ENCODE measurements around the gene RPS19. TPM values are rescaled to one million over a fixed set of nuclear protein-coding genes. Genes with fewer than 3 reads are reported as not detected.

RPS19 gene
- total RNA-seq, 1 experiment from 2014 or later, result 1,349 TPM

DNA sequence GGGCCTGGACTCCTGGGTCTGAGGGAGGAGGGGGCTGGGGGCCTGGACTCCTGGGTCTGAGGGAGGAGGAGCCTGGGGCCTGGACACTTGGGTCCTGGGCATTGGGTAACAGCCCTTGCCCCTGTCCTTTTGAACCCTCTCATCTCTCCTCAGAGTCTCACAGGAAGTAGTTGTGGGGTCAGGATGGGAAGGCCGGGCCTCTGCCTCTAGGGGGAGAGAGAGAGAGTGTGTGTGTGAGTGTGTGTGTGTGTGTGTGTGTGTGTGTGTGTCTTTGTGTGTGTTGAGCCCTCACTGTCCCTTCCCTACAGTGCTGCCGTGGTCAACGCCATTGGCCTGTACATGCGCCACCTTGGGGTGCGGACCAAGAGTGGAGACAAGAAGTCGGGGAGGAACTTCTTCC, 33.8 kb downstream of the RPS19 start:
- Histone ChIP-seq H3K36me3 (ENCODE audit: control insufficient read depth, insufficient read depth, low read length) (no peaks in the 10 kb centered on the region), H3K27ac (ENCODE audit: low read length) (no peak overlapping the region), H3K4me3 (ENCODE audit: low read depth in 2 of 2, low read length in 2 of 2) (no peak overlapping the region), H3K4me1 (ENCODE audit: control insufficient read depth, insufficient read depth, low read length) (no peaks in the 10 kb centered on the region; the same call in 1 of the 2 replicates), H3K27me3 (ENCODE audit: control insufficient read depth, insufficient read depth, low read length) (no peaks in the 10 kb centered on the region), H3K9me3 (ENCODE audit: control insufficient read depth, insufficient read depth, low read depth, low read length) (no peaks in the 10 kb centered on the region)
- ATAC-seq, result 0 out of 2 replicates have a peak, but pooled peaks have one; percentile 12
- CTCF ChIA-PET, result no interaction called here
- POLR2A ChIA-PET, result no interaction called here
- no peak for DNase-seq (ENCODE audit: low read depth, low spot score)
- in situ Hi-C loops (cut with HindIII; ENCODE audit: low pct_unique_long_range_greater_than_20kb, low sequenced_read_pairs), result no loop called here
- no TSS peak for BruUV-seq (replicated peaks)
- intact Hi-C loops (cut with micrococcal nuclease; ENCODE audit: unreplicated experiment), result no loop called here
- TF ChIP-seq POLR2AphosphoS5 (IDR thresholded peaks at IDR 0.05; ENCODE audit: low read depth, low read length), result no peak
- TF ChIP-seq TCF7L2 (IDR thresholded peaks at IDR 0.05; ENCODE audit: low read depth, low read length), result no peak
- TF ChIP-seq, protein P1, sequence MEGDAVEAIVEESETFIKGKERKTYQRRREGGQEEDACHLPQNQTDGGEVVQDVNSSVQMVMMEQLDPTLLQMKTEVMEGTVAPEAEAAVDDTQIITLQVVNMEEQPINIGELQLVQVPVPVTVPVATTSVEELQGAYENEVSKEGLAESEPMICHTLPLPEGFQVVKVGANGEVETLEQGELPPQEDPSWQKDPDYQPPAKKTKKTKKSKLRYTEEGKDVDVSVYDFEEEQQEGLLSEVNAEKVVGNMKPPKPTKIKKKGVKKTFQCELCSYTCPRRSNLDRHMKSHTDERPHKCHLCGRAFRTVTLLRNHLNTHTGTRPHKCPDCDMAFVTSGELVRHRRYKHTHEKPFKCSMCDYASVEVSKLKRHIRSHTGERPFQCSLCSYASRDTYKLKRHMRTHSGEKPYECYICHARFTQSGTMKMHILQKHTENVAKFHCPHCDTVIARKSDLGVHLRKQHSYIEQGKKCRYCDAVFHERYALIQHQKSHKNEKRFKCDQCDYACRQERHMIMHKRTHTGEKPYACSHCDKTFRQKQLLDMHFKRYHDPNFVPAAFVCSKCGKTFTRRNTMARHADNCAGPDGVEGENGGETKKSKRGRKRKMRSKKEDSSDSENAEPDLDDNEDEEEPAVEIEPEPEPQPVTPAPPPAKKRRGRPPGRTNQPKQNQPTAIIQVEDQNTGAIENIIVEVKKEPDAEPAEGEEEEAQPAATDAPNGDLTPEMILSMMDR (IDR thresholded peaks at IDR 0.05), result peak; percentile 25

DNA sequence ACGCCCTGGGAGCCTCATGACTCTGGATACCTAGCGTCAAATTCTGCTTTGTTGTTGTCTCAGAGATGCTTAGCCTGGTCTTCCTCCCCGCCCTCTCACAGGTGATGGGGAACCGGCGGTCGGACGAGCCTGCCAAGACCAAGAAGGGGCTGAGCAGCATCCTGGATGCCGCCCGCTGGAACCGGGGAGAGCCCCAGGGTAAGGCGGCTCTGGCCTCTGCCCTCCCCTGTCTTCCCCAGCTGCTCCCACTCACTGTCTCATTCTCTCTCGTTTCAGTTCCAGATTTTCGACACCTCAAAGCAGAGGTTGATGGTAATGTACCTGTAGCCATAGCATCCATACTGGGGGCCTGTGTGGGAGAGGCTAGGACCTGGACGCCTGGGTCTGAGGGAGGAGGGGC, 34.3 kb downstream of the RPS19 start:
- POLR2A ChIA-PET, result no interaction called here
- intact Hi-C loops (cut with micrococcal nuclease; ENCODE audit: unreplicated experiment), result no loop called here
- no TSS peak for BruUV-seq (replicated peaks)
- H3K27me3 ChIP-seq (ENCODE audit: control insufficient read depth, insufficient read depth, low read length), result no peaks in the 10 kb centered on the region
- ATAC-seq, result 0 out of 2 replicates have a peak, but pooled peaks have one; percentile 19
- in situ Hi-C loops (cut with HindIII; ENCODE audit: low pct_unique_long_range_greater_than_20kb, low sequenced_read_pairs), result no loop called here
- H3K4me1 ChIP-seq (ENCODE audit: control insufficient read depth, insufficient read depth, low read length), result no peaks in the 10 kb centered on the region; the same call in 1 of the 2 replicates
- no peak for DNase-seq (ENCODE audit: low read depth, low spot score)
- CTCF ChIA-PET, result no interaction called here
- H3K27ac ChIP-seq (ENCODE audit: low read length), result no peak overlapping the region
- TF ChIP-seq, protein P2, sequence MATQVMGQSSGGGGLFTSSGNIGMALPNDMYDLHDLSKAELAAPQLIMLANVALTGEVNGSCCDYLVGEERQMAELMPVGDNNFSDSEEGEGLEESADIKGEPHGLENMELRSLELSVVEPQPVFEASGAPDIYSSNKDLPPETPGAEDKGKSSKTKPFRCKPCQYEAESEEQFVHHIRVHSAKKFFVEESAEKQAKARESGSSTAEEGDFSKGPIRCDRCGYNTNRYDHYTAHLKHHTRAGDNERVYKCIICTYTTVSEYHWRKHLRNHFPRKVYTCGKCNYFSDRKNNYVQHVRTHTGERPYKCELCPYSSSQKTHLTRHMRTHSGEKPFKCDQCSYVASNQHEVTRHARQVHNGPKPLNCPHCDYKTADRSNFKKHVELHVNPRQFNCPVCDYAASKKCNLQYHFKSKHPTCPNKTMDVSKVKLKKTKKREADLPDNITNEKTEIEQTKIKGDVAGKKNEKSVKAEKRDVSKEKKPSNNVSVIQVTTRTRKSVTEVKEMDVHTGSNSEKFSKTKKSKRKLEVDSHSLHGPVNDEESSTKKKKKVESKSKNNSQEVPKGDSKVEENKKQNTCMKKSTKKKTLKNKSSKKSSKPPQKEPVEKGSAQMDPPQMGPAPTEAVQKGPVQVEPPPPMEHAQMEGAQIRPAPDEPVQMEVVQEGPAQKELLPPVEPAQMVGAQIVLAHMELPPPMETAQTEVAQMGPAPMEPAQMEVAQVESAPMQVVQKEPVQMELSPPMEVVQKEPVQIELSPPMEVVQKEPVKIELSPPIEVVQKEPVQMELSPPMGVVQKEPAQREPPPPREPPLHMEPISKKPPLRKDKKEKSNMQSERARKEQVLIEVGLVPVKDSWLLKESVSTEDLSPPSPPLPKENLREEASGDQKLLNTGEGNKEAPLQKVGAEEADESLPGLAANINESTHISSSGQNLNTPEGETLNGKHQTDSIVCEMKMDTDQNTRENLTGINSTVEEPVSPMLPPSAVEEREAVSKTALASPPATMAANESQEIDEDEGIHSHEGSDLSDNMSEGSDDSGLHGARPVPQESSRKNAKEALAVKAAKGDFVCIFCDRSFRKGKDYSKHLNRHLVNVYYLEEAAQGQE (IDR thresholded peaks at IDR 0.05; ENCODE audit: insufficient read depth in 1 of 2, low read depth in 2 of 2, low read length in 1 of 2), result no peak
- no peak for TF ChIP-seq POLR2AphosphoS5 (IDR thresholded peaks at IDR 0.05; ENCODE audit: low read depth, low read length)
- TF ChIP-seq TCF7L2 (IDR thresholded peaks at IDR 0.05; ENCODE audit: low read depth, low read length), result no peak
- TF ChIP-seq SIN3A (IDR thresholded peaks at IDR 0.05; ENCODE audit: borderline replicate concordance, insufficient read depth, low read depth, low read length), result no peak
- TF ChIP-seq, protein P1 (IDR thresholded peaks at IDR 0.05), result no peak
- no peaks in the 10 kb centered on the region for H3K36me3 ChIP-seq (ENCODE audit: control insufficient read depth, insufficient read depth, low read length)
- no peaks in the 10 kb centered on the region for H3K9me3 ChIP-seq (ENCODE audit: control insufficient read depth, insufficient read depth, low read depth, low read length)
- no peak overlapping the region for H3K4me3 ChIP-seq (ENCODE audit: low read depth in 2 of 2, low read length in 2 of 2)
